HEK293T (cell line): ENCODE measurements around the gene PDE6B.

Experiments
- CTCF ChIA-PET: fragments of 350-600 bp; formaldehyde crosslinking; extraction: SDS; loops from one replicate; lab custom pipeline; 2021; ENCODE audit warnings: antibody characterized with exemption, inconsistent platforms; lab: Yijun Ruan, JAX
- POLR2A ChIA-PET: fragments of 350-600 bp; formaldehyde crosslinking; extraction: SDS; loops from one replicate; lab custom pipeline; 2020; ENCODE audit warnings: antibody characterized with exemption, inconsistent platforms; lab: Yijun Ruan, JAX
- DNase-seq: peaks from one replicate; pipeline ENCODE4 v3.0.0; 2012; ENCODE audit warnings: mixed read lengths; ENCODE audit errors: extremely low spot score
- ARNT ChIP-seq: fragments of 450-650 bp; IDR thresholded peaks from 2 replicates; pipeline ENCODE4 v1.6.1; 2017; ENCODE audit warnings: mild to moderate bottlenecking
- BHLHE40 ChIP-seq: fragments of 450-650 bp; IDR thresholded peaks from 2 replicates; pipeline ENCODE4 v1.6.1; 2016; ENCODE audit warnings: mild to moderate bottlenecking, moderate library complexity, borderline replicate concordance
- CTBP1 ChIP-seq: fragments of 450-650 bp; IDR thresholded peaks from 2 replicates; pipeline ENCODE4 v1.6.1; 2016; ENCODE audit warnings: borderline replicate concordance
- ELF4 ChIP-seq: fragments of 450-650 bp; IDR thresholded peaks from 2 replicates; pipeline ENCODE4 v1.6.1; 2017; ENCODE audit warnings: antibody characterized with exemption
- FOXA1 ChIP-seq: fragments of 450-650 bp; IDR thresholded peaks from 2 replicates; pipeline ENCODE4 v1.6.1; 2016; ENCODE audit warnings: mild to moderate bottlenecking
- FOXK2 ChIP-seq: fragments of 450-650 bp; IDR thresholded peaks from 2 replicates; pipeline ENCODE4 v1.6.1; 2016; ENCODE audit warnings: mild to moderate bottlenecking
- FOXM1 ChIP-seq: fragments of 450-650 bp; IDR thresholded peaks from 2 replicates; pipeline ENCODE4 v1.6.1; 2017; ENCODE audit warnings: mild to moderate bottlenecking, borderline replicate concordance
- HDGF ChIP-seq: fragments of 450-650 bp; IDR thresholded peaks from 2 replicates; pipeline ENCODE4 v1.6.1; 2017; ENCODE audit warnings: antibody characterized with exemption, borderline replicate concordance
- L3MBTL2 ChIP-seq: fragments of 450-650 bp; conservative IDR thresholded peaks from 2 replicates; pipeline ENCODE4 v1.6.1; 2016; ENCODE audit warnings: mild to moderate bottlenecking
- LEF1 ChIP-seq: fragments of 450-650 bp; IDR thresholded peaks from 2 replicates; pipeline ENCODE4 v1.6.1; 2017; ENCODE audit warnings: mild to moderate bottlenecking, borderline replicate concordance
- NFRKB ChIP-seq: fragments of 450-650 bp; IDR thresholded peaks from 2 replicates; pipeline ENCODE4 v1.6.1; 2016; ENCODE audit warnings: mild to moderate bottlenecking, moderate library complexity
- PKNOX1 ChIP-seq: fragments of 450-650 bp; IDR thresholded peaks from 2 replicates; pipeline ENCODE4 v1.6.1; 2016
- SP1 ChIP-seq: fragments of 450-650 bp; IDR thresholded peaks from 2 replicates; pipeline ENCODE4 v1.6.1; 2017
- SUZ12 ChIP-seq: fragments of 450-650 bp; IDR thresholded peaks from 2 replicates; pipeline ENCODE4 v1.6.1; 2016; ENCODE audit warnings: mild to moderate bottlenecking
- TARDBP ChIP-seq: fragments of 450-650 bp; IDR thresholded peaks from 2 replicates; pipeline ENCODE4 v1.6.1; 2016
- ZNF384 ChIP-seq: fragments of 450-650 bp; IDR thresholded peaks from 2 replicates; pipeline ENCODE4 v1.6.1; 2016

Gene PDE6B

GRCh38 chr4:622996-623913 lies 2.1 kb upstream of the PDE6B start:
- no peak for DNase-seq
- CTCF ChIA-PET = no interaction called here
- no peak for TF ChIP-seq L3MBTL2
- no peak for TF ChIP-seq CTBP1
- no peak for TF ChIP-seq FOXK2
- TF ChIP-seq ZNF384 = no peak
- no peak for TF ChIP-seq BHLHE40
- no peak for TF ChIP-seq SUZ12
- TF ChIP-seq FOXM1 = no peak
- no peak for TF ChIP-seq SP1
- no peak for TF ChIP-seq HDGF
- POLR2A ChIA-PET = no interaction called here

GRCh38 chr4:623914-624566 lies 1.3 kb upstream of the PDE6B start:
- DNase-seq = no peak
- CTCF ChIA-PET = no interaction called here
- TF ChIP-seq HDGF = no peak
- no peak for TF ChIP-seq FOXA1
- TF ChIP-seq ZNF384 = no peak
- TF ChIP-seq CTBP1 = no peak
- no peak for TF ChIP-seq TARDBP
- no peak for TF ChIP-seq ARNT
- TF ChIP-seq ELF4 = no peak
- POLR2A ChIA-PET = no interaction called here

- DNase-seq = no peak
- no peak for TF ChIP-seq ZNF384
- TF ChIP-seq ARNT = no peak
- TF ChIP-seq SP1 = no peak
- no peak for TF ChIP-seq CTBP1
- TF ChIP-seq L3MBTL2 = no peak
- TF ChIP-seq FOXM1 = no peak
- ChIA-PET POLR2A (no interaction called here), CTCF (no interaction called here)
Measured at GRCh38 chr4:625631-626161, 323 bp downstream of the PDE6B start.

- CTCF ChIA-PET = no interaction called here
Measured at GRCh38 chr4:626201-627091, 1.1 kb downstream of the PDE6B start.

GRCh38 chr4:627347-628125 lies 2.2 kb downstream of the PDE6B start:
- POLR2A ChIA-PET = no interaction called here
- no peak for DNase-seq
- TF ChIP-seq LEF1 (no peak), CTBP1 (no peak), TARDBP (no peak), FOXA1 (no peak), ARNT (no peak), L3MBTL2 (no peak), ZNF384 (no peak), NFRKB (no peak), SP1 (no peak), PKNOX1 (no peak), BHLHE40 (no peak), FOXM1 (no peak), FOXK2 (no peak), ELF4 (no peak), HDGF (no peak)
- CTCF ChIA-PET = no interaction called here

More at GRCh38 chr4:626201-627091, 1.1 kb downstream of the PDE6B start:
- DNase-seq = no peak
- POLR2A ChIA-PET = no interaction called here
- TF ChIP-seq L3MBTL2 = no peak
- TF ChIP-seq SUZ12 = no peak
- no peak for TF ChIP-seq ELF4
- TF ChIP-seq HDGF = no peak
- TF ChIP-seq FOXK2 = no peak
- no peak for TF ChIP-seq TARDBP
- no peak for TF ChIP-seq FOXM1
- TF ChIP-seq PKNOX1 = no peak
- TF ChIP-seq ZNF384 = no peak
- TF ChIP-seq NFRKB = no peak
- TF ChIP-seq SP1 = no peak
- TF ChIP-seq LEF1 = no peak
- no peak for TF ChIP-seq ARNT
- TF ChIP-seq BHLHE40 = no peak
